Mammary epithelial cell (primary cell): ENCODE data around the gene GALNT2.

Source experiments
- CTCF ChIP-seq, 2 donors: IDR thresholded peaks in 1 of 2; conservative IDR thresholded peaks in 1 of 2; 2 replicates each; pipeline ENCODE4 v1.5.1; 2011 to 2012; ENCODE audit warnings: inconsistent platforms in 2 of 2, low read length in 2 of 2, mild to moderate bottlenecking in 2 of 2, control low read depth in 1 of 2, low read depth in 1 of 2; ENCODE audit not compliant: insufficient read depth in 1 of 2; ENCODE audit errors: extremely low read depth in 1 of 2
- EZH2 ChIP-seq: IDR thresholded peaks from 2 replicates; pipeline ENCODE4 v1.6.1; 2012; ENCODE audit warnings: low read length, inconsistent platforms, borderline replicate concordance

DNA sequence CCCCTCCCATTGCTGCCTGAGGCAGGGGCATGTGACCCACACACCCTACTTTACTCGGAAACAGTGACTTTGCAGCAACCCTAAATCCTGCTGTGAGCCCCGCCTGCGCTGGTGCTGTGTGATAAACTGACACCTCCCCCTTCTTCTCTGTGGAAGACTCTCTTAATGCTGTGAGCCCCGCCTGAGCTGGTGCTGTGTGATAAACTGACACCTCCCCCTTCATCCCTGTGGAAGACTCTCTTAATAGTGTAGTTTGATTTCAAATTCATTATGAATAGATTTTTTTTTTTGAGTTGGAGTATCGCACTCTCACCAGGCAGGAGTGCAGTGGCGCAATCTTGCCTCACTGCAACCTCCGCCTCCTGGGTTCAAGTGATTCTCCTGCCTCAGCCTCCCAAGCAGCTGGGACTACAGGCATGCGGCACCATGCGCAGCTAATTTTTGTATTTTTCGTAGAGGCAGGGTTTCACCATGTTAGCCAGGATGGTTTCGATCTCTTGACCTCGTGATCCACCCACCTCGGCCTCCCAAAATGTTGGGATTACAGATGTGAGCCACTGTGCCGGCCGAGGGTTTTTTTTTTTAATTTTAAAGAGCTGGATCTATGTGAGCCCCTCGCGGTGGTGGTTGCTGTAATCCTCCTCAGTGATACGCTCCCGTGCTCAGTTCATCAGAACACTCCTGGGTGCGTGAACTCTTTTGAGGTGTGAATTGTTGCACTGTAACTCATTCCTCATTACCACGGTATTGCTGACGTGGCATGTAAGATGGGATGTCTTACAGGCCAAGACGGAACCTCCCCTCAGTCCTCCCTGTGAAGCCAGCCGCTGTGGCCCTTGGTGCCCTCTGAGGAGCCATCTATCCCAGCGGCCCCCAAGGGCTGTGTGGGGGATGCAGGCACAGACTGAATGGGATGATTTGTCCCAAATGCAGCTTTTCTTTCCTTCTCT lies 60.3 kb downstream of the GALNT2 start:
- TF ChIP-seq CTCF (conservative IDR thresholded peaks at IDR 0.05 in 1 of 2, IDR thresholded peaks at IDR 0.05 in 1 of 2; ENCODE audit: extremely low read depth in 1 of 2, insufficient read depth in 1 of 2, low read depth in 1 of 2, low read length in 2 of 2) (no peak), EZH2 (no peak)
